Activated gamma-delta T cell (primary cell): ENCODE data around the gene EBPL.
"Not testable (repeated sequence)": the region's sequence is repeated elsewhere in the genome, so short reads cannot be mapped to it uniquely, and the experiment has no call there.

Experiments used
- DNase-seq: peaks from one replicate; lab custom pipeline; 2025; lab: John Stamatoyannopoulos, UW

EBPL gene

GRCh38 chr13:49635599-49636433 lies 55.5 kb downstream of the EBPL start:
- no peak for DNase-seq

DNA sequence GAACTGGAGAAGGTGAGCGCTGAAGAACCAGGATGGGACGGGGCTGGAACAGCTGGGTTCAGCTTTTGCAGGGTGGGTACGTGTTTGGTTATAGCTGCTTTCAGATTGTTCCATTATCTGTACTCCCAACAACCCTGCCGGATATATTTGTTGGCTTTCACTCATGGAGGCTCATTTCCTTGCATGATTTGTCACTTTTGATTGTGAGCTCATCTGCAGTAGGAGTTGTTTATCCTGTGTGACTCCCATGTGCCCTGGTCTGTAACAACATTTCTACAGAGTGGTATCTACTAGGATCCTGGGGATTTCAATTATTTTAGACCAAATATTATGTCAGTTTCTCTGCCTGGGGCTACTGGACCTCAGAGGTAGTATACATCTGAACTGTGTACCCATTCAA lies 57.6 kb downstream of the EBPL start:
- DNase-seq = no peak

GRCh38 chr13:49632156-49632555 lies 59.1 kb downstream of the EBPL start:
- no peak for DNase-seq

- DNase-seq = no peak
Measured at GRCh38 chr13:49630580-49630979, 60.7 kb downstream of the EBPL start.

- DNase-seq = no peak
Measured at GRCh38 chr13:49629947-49630346, 61.3 kb downstream of the EBPL start.

DNA sequence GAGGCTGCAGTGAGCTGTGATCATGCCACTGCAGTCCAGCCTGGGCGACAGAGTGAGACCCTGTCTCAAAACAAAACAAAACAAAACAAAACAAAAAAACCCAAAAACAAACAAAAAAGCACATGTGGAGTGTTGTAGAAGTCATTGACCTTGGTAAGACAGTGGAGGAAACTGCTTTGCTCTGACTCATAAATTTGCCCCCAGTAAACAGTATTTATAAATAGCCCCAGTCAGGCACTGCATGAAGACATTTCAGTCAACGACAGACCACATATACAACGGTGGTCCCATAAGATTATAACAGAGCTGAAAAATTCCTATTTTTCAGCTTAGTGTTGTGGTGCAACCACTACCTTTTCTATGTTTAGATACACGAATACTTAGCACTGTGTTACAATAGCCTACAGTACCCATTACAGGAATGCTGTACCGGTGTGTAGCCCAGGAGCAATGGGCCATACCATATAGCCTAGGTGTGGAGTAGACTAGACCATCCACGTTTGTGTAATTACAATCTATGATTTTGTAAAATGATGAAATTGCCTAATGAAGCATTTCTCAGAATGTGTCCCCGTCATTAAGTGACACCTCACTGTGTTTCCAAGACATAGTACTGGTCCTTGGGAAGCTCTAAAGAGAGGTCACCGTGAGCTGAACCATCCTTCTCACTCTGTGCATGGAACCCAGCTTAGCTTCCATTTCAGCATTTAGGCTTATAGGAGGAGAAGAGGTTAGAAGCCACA lies 61.9 kb downstream of the EBPL start:
- no peak for DNase-seq

DNA sequence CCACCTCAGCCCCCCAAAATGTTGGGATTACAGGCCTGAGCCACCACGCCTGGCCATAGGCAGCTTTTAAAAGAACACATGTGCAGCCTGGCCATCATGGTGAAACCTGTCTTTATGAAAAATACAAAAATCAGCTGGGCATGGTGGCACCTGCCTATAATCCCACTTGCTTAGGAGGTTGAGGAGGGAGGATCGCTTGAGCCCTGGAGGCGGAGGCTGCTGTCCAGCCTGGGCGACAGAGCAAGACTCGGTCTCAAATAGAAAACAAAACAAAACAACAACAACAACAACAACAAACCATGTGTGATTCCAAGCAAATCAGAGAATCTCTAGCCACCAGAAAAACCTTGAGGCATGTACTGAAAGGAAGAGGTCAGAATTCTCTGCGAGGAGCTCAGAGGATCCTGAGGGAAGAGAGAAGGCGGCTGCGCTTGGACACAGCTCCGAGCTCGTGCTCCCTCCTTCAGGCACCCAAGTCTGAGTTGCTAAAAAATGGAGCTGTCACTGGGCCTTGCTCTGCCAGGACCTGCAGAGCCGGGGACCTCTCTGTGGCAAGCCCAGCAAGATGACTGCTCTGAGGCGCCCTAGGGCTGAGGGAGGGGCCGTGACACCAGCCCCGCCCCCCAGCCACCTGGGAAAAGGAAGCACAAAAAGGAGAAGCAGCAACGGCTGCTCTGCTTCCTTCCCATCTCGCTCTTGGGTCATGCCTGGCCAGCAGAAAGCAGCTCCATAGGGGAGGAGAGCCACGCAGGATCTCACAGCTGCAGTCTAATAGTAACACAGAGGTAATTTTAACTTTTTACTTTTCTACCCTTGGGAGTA lies 63.2 kb downstream of the EBPL start, which contains the start of gene ARL11:
Gene ARL11 (plus strand): TSS at position 677 of the 822 bp plus-strand sequence. CDS start 1,941 bp downstream, outside the sequence.
- no peak for DNase-seq

DNA sequence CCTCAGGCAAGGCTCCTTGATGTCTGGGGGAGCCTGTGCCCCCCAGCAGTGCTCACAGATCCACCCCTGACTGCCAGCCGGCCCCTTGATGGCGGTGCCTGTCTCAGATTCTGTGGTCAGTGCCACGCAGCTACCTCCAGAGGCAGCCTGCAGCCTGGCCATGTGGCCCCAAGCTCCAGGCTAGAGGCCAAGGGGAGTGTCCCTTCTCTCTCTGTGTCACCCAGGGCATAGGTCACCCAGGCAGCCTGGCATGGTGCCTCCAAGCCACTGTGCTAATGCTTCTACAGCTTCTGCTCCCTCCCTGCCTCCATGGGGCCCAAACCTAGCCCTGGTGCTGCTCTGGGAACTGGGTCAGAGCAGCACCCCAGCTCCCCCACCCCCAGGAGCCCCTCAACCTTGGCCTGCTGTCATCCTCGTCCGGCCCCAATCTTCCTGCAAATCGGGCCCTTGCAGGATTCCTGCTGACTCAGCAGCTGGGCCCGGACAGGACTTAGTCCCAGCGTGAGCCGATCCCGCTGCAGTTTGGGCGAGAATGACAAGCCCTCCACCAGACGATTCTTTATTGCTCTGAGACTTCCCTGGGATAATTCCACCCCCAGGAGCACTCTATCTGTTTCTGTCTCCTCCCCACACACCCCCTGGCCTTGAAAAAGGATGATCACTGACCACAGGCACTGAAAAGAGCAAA lies 65.8 kb downstream of the EBPL start:
- DNase-seq = no peak

DNA sequence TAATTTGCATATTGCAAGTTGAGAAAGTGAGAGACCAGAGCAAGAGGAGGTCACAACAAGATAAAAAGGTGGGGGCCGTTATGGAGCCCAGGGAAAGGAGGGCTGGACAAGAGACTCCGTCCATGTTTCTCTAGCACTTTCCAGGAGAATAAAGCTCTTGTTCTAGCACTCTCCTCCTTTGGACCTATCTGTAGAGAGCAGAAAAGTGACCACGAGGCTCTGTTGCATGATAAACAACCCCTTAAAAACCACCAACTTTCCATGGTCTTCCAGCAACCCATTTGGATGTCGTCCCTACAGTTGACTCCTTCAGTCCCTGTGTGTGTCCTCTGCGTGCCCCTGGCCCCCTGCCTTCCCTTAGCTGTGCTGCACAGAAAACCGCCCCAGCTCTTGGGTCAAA lies 67.1 kb downstream of the EBPL start:
- no peak for DNase-seq

- DNase-seq = no peak
Measured at GRCh38 chr13:49622174-49622946, 68.9 kb downstream of the EBPL start.

DNA sequence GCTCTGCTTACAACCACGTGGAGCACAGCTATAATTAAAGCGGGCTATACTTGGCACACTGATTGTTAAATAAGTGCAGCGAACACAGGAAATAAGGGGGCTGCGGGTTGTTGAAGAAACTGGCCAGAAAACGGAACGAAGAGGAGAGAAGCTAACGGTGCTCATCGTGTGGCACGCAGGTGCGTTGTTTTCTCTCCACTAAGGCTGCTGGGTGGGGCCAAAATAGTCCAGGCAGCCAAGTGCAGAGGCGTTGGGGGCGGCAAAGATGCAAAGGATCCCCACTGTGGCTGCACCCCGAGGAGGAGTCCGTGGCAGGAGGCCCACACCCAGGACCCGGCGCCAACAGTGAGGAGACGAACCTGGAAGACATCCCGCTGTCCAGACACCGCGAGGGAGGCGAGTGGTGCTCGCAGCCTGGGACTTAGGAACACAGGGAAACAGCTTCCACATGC lies 71.1 kb downstream of the EBPL start:
- no peak for DNase-seq

GRCh38 chr13:49616676-49617065 lies 74.6 kb downstream of the EBPL start:
- no peak for DNase-seq

GRCh38 chr13:49615836-49616675 lies 75.2 kb downstream of the EBPL start:
- no peak for DNase-seq

DNA sequence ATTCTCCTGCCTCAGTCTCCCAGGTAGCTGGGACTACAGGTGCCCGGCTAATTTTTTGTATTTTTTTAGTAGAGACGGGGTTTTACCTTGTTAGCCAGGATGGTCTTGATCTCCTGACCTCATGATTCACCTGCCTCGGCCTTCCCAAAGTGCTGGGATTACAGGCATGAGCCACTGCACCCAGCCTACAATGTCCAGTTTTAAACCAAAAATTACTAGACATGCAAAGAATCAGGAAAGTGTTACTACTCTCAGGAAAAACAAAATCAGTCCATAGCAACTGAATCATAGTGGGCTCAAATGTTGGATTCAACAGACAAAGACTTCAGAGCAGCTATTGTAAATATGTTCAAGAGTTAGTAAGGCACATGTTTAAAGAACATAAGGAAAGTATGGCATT lies 79.2 kb downstream of the EBPL start:
- DNase-seq = not testable (repeated sequence)
